ENCODE data around the gene METTL26. TPM values are rescaled to one million over a fixed set of nuclear protein-coding genes. Genes with fewer than 3 reads are reported as not detected.

The METTL26 gene
- polyA plus RNA-seq, 2 donors, result 73.2 to 94.3 TPM

DNA sequence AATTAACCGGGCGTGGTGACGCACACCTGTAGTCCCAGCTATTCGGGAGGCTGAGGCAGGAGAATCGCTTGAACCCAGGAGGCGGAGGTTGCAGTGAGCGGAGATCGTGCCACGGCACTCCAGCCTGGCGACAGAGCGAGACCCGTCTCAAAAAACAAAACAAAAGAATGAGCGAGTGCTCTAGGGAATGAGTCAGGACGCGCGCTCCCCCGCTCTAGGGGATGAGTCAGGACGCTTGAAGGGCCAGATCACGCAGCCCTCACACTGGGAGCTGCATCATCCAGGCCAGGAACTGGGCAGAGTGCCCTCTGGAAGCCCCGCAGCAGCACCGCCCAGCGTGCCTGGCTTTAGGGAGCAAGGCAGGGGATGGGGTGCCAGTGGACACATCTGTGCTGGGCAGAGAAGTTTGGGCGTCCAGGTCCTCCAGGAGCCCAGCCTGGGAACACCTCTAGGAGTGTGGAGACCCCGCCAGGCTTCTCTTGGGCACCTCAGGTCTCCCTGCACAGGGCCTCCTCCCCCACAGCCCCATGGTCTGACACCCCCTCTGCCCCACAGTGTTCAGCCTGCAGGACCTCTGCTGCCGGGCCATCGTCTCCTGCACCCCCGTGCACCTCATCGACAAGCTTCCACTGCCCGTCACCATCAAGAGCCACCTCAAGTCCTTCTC is 9.2 kb downstream of the METTL26 start:
- 70 to 81% methylated on average over 29 of the region's 29 CpGs for WGBS, 2 donors
- H3K27ac ChIP-seq (ENCODE audit: low read depth in 2 of 2, low read length in 1 of 2), result no peak overlapping the region
- no peak overlapping the region for H3K4me3 ChIP-seq (ENCODE audit: low read depth in 1 of 2, low read length in 2 of 2)
- H3K27me3 ChIP-seq (ENCODE audit: control insufficient read depth in 1 of 2, insufficient read depth in 2 of 2, low read length in 2 of 2), result no peaks in the 10 kb centered on the region
- peaks cover 10 to 11% of the 10 kb centered on the region in 2 donors for H3K4me1 ChIP-seq (ENCODE audit: control insufficient read depth in 2 of 2, insufficient read depth in 2 of 2, low read length in 1 of 2)
- no peaks in the 10 kb centered on the region for H3K9me3 ChIP-seq (ENCODE audit: control insufficient read depth in 2 of 2, insufficient read depth in 1 of 2, low read depth in 1 of 2, low read length in 1 of 2)
- peaks cover 0 to 35% of the 10 kb centered on the region in 2 donors for H3K36me3 ChIP-seq (ENCODE audit: control insufficient read depth in 2 of 2, insufficient read depth in 2 of 2, low read length in 1 of 2)

DNA sequence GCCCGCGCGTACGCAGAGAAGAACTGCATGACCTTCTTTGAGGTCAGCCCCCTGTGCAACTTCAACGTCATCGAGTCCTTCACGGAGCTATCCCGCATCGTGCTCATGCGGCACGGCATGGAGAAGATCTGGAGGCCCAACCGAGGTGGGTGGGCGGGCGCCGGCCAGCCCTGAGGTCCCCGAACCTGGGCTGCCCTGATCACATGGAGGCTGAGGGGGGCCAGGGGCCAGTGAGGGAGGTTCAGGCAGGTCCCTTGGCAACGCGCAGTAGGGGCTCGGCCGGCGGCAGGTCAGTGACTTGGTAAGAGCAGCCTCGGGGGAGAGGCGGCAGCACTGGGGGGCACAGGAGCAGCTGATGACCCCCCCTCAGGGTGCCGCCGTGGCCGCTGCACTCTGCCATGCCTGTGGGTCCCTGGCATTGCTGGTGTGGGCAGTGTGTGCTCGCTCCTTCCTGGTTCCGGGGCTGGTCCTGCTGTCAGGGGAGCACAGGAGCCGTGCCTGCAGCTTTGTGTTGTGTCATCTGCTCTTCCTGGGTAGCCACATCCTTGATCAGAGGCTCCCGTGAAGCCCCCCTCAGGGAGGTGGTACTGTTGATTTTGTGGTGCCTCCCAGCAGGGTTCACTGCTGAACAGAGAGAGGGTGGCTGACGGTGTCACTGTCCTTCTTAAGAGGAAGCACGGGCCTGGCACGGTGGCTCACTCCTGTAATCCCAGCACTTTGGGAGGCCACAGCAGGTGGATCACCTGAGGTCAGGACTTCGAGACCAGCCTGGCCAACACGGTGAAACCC is 9.9 kb downstream of the METTL26 start:
- Histone ChIP-seq H3K4me3 (ENCODE audit: low read depth in 1 of 2, low read length in 2 of 2) (no peak overlapping the region), H3K4me1 (ENCODE audit: control insufficient read depth in 2 of 2, insufficient read depth in 2 of 2, low read length in 1 of 2) (peaks cover 13 to 16% of the 10 kb centered on the region in 2 donors), H3K27ac (ENCODE audit: low read depth in 2 of 2, low read length in 1 of 2) (no peak overlapping the region), H3K27me3 (ENCODE audit: control insufficient read depth in 1 of 2, insufficient read depth in 2 of 2, low read length in 2 of 2) (no peaks in the 10 kb centered on the region), H3K36me3 (ENCODE audit: control insufficient read depth in 2 of 2, insufficient read depth in 2 of 2, low read length in 1 of 2) (peaks cover 0 to 35% of the 10 kb centered on the region in 2 donors), H3K9me3 (ENCODE audit: control insufficient read depth in 2 of 2, insufficient read depth in 1 of 2, low read depth in 1 of 2, low read length in 1 of 2) (no peaks in the 10 kb centered on the region)
- WGBS, 2 donors, result 94 to 95% methylated on average over 35 of the region's 35 CpGs

DNA sequence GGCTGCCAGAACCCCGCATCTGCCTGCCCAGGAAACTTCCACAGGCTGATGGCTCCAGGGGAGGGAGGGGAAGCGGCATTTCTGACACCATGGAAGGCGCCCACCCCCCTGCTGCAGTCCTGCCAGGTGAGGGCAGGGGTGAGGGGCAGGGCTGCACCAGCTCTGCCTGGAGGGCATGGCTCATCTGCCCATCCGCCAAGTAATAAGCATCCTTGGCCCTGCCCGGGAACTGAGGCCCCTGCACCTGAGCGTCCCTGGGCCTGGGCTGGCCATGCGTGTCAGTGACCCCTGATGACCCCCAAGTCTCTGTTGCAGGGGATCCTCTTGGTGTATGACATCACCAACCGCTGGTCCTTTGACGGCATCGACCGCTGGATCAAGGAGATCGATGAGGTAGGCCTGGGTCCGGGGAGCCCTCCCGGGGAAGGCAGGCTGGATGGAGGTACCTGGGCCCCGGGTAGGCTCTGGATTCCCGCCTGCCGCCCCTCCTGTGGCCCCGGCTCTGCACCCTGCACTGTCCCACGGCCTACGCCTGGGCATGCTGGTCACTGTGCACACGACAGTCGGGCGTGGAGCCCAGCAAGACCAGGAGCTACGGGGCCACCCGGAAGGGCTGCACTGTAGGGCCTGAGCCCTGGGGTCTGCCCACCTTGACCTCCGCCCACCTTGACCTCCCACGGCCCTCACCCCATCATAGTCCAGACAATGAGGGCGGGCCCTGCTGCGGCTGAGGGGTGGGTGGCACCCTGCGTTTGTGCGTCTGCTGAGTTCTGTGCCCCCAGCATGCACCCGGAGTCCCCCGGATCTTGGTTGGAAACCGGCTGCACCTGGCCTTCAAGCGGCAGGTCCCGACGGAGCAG is 10.8 kb downstream of the METTL26 start:
- no peak overlapping the region for H3K27ac ChIP-seq (ENCODE audit: low read depth in 2 of 2, low read length in 1 of 2)
- WGBS, 2 donors, result 92 to 93% methylated on average over 37 of the region's 37 CpGs

DNA sequence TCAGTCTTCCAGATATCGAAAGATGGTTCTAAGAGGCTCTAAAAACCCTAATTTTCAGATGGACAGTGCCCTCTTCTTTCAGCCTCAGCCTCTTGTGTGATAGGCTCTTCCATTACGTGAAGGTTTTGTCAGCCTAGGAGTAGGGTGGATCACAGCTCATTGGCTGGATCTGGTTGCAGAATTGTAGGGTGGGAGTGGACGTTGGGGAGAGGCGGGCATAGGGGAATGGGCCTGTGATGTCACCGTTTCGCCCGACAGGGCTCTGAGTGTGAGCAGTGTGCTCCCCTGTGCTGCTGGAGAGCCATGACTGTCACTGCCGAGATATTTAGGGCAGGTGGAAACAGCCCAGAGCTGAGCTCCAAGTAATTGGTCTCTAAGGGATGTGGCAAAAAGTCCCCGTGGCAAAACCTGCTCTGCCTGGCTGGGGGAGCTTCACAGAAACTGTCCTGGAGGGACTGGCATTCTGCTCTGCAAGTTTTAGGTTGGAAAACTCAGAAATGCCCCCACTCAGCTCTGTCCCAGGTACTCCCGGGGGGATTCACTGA is 11.5 kb downstream of the METTL26 start:
- Histone ChIP-seq H3K4me1 (ENCODE audit: control insufficient read depth in 2 of 2, insufficient read depth in 2 of 2, low read length in 1 of 2) (peaks cover 6 to 11% of the 10 kb centered on the region in 2 donors), H3K9me3 (ENCODE audit: control insufficient read depth in 2 of 2, insufficient read depth in 1 of 2, low read depth in 1 of 2, low read length in 1 of 2) (no peaks in the 10 kb centered on the region), H3K36me3 (ENCODE audit: control insufficient read depth in 2 of 2, insufficient read depth in 2 of 2, low read length in 1 of 2) (peaks cover 0 to 35% of the 10 kb centered on the region in 2 donors), H3K4me3 (ENCODE audit: low read depth in 1 of 2, low read length in 2 of 2) (no peak overlapping the region), H3K27ac (ENCODE audit: low read depth in 2 of 2, low read length in 1 of 2) (no peak overlapping the region), H3K27me3 (ENCODE audit: control insufficient read depth in 1 of 2, insufficient read depth in 2 of 2, low read length in 2 of 2) (no peaks in the 10 kb centered on the region)
- WGBS, 2 donors, result 79 to 82% methylated on average over 10 of the region's 10 CpGs

More for the DNA sequence above, 10.8 kb downstream of the METTL26 start:
- Histone ChIP-seq H3K9me3 (ENCODE audit: control insufficient read depth in 2 of 2, insufficient read depth in 1 of 2, low read depth in 1 of 2, low read length in 1 of 2) (no peaks in the 10 kb centered on the region), H3K4me3 (ENCODE audit: low read depth in 1 of 2, low read length in 2 of 2) (no peak overlapping the region), H3K36me3 (ENCODE audit: control insufficient read depth in 2 of 2, insufficient read depth in 2 of 2, low read length in 1 of 2) (peaks cover 0 to 35% of the 10 kb centered on the region in 2 donors), H3K27me3 (ENCODE audit: control insufficient read depth in 1 of 2, insufficient read depth in 2 of 2, low read length in 2 of 2) (no peaks in the 10 kb centered on the region), H3K4me1 (ENCODE audit: control insufficient read depth in 2 of 2, insufficient read depth in 2 of 2, low read length in 1 of 2) (peaks cover 9 to 11% of the 10 kb centered on the region in 2 donors)

DNA sequence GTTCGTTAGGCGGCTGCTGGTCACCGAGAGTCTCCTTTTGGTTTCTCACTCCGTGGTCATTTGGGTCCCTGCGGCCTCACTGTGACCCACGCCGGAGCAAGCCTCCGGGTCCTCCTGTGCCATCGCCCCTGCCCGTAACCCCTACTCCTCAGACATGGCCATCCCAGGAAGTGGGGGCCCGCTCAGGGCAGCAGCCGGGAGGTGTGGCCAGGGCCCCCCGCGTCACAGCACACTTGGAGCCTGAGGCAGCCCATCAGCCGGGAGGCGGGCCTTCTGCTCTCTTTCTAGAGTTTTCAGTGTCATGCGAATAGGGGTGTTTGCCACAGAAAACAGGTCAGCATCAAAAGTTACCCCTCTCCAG is 13.2 kb downstream of the METTL26 start:
- no peak overlapping the region for H3K4me3 ChIP-seq (ENCODE audit: low read depth in 1 of 2, low read length in 2 of 2)
- no peak overlapping the region for H3K27ac ChIP-seq (ENCODE audit: low read depth in 2 of 2, low read length in 1 of 2)
- no peaks in the 10 kb centered on the region for H3K27me3 ChIP-seq (ENCODE audit: control insufficient read depth in 1 of 2, insufficient read depth in 2 of 2, low read length in 2 of 2)
- WGBS, 2 donors, result 91 to 96% methylated on average over 17 of the region's 17 CpGs
- no peaks in the 10 kb centered on the region for H3K9me3 ChIP-seq (ENCODE audit: control insufficient read depth in 2 of 2, insufficient read depth in 1 of 2, low read depth in 1 of 2, low read length in 1 of 2)
- H3K4me1 ChIP-seq (ENCODE audit: control insufficient read depth in 2 of 2, insufficient read depth in 2 of 2, low read length in 1 of 2), result peaks cover 4 to 14% of the 10 kb centered on the region in 2 donors
- peaks cover under 1 to 24% of the 10 kb centered on the region in 2 donors for H3K36me3 ChIP-seq (ENCODE audit: control insufficient read depth in 2 of 2, insufficient read depth in 2 of 2, low read length in 1 of 2)

DNA sequence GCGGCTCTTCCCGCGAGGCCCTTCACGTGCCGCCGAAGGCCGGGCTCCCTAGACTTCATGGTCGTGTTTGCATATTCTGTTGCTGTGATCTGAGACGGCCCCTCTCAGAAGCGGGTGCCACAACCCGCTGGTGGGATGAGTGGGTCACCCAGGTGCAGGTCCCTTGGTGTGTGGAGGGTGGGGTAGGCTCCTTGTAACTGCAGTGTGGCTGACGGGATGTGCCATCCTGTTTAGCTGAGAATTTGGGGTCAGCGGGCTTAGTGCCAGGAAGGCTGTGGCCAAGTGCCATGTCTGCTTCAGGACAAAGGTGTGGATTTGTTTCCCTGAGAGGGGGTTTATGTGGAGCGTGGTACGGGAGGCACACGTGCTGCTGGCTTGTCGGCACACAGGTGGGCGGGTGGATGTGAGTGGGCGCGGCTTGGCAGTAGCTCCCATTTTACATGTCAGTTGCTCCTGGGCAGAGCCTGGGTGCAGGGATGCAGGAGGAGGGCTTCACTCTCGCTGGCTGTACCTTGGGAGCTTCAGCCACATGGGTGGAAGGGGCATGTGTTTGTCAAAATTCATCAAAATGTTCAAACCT is 14.5 kb downstream of the METTL26 start:
- H3K27ac ChIP-seq (ENCODE audit: low read depth in 2 of 2, low read length in 1 of 2), result no peak overlapping the region
- H3K4me1 ChIP-seq (ENCODE audit: control insufficient read depth in 2 of 2, insufficient read depth in 2 of 2, low read length in 1 of 2), result peaks cover 4 to 14% of the 10 kb centered on the region in 2 donors
- H3K36me3 ChIP-seq (ENCODE audit: control insufficient read depth in 2 of 2, insufficient read depth in 2 of 2, low read length in 1 of 2), result peaks cover 3 to 24% of the 10 kb centered on the region in 2 donors
- no peak overlapping the region for H3K4me3 ChIP-seq (ENCODE audit: low read depth in 1 of 2, low read length in 2 of 2)
- 60 to 65% methylated on average over 21 of the region's 21 CpGs for WGBS, 2 donors
- H3K9me3 ChIP-seq (ENCODE audit: control insufficient read depth in 2 of 2, insufficient read depth in 1 of 2, low read depth in 1 of 2, low read length in 1 of 2), result no peaks in the 10 kb centered on the region
- no peaks in the 10 kb centered on the region for H3K27me3 ChIP-seq (ENCODE audit: control insufficient read depth in 1 of 2, insufficient read depth in 2 of 2, low read length in 2 of 2)

DNA sequence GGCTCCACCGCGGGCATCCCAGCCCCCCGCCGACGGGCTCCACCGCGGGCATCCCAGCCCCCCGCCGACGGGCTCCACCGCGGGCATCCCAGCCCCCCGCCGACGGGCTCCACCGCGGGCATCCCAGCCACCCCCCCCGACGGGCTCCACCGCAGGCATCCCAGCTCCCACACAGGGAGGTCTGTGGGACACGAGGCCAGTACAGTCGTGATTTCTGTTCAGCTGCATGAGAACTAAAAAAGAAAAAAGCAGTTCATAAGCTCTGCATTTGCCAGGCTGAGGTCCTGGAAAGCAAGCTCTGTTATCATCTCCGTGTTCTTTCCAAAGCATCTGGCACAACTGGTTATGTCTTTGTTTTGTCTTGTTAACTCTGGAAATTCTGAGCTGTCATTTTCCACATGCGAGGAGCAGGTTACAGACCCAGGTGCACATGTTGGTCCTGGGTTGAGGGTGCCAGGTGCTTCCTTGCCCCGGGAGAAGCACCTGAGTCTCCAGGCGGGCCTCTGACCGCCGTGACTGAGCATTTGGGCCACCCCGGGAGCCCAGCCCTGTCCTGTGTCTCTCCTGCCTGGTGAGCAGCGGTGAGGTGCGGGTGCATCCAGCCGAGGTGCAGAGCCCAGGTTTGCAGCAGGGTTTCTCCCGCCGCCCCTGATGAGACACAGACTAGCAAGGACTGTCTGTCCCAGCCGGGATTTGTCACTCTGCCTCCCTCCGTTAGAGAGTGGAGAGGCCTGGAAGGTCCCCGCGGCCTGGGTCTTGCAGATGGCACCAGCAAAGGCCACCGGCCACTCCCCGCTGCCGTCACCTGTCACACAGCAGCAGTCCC is 15.2 kb downstream of the METTL26 start:
- H3K9me3 ChIP-seq (ENCODE audit: control insufficient read depth in 2 of 2, insufficient read depth in 1 of 2, low read depth in 1 of 2, low read length in 1 of 2), result no peaks in the 10 kb centered on the region
- peaks cover 3 to 19% of the 10 kb centered on the region in 2 donors for H3K36me3 ChIP-seq (ENCODE audit: control insufficient read depth in 2 of 2, insufficient read depth in 2 of 2, low read length in 1 of 2)
- no peaks in the 10 kb centered on the region for H3K27me3 ChIP-seq (ENCODE audit: control insufficient read depth in 1 of 2, insufficient read depth in 2 of 2, low read length in 2 of 2)
- H3K4me1 ChIP-seq (ENCODE audit: control insufficient read depth in 2 of 2, insufficient read depth in 2 of 2, low read length in 1 of 2), result peaks cover 4 to 14% of the 10 kb centered on the region in 2 donors
- no peak overlapping the region for H3K4me3 ChIP-seq (ENCODE audit: low read depth in 1 of 2, low read length in 2 of 2)
- H3K27ac ChIP-seq (ENCODE audit: low read depth in 2 of 2, low read length in 1 of 2), result no peak overlapping the region
- 57 to 66% methylated on average over 41 of the region's 41 CpGs for WGBS, 2 donors

DNA sequence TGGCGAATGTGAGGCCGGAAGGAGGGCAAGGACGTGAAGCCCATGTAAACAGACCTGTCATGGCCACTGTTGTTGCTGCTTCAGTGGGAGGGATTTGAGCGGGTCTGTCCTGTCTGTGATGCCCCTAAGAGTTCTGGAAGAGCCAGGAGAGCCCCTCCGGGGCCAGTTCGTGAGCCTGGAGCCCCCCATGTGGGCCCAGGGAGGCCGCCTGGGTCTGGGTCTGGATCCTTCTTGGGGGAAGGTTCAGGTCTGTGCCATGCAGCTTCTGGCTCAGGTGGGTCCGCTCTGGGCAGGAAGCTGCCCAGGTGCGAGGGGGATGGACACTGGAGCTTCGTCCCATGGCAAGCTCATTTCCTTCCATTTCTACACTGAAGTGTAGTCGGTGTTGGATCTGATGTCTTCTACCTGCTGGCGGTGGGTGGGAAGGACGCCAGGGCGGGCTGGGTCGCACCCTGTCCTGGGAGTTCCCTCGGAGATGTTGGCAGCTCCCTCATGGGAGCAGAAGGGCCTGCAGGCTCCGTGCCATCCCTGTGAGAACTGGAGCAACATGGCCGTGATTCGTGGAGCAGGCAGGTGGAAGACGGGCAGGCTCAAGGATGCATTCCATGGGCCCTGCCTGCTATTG is 16.5 kb downstream of the METTL26 start:
- 80 to 81% methylated on average over 20 of the region's 20 CpGs for WGBS, 2 donors

More for the DNA sequence above, 16.5 kb downstream of the METTL26 start:
- no peak overlapping the region for H3K27ac ChIP-seq (ENCODE audit: low read depth in 2 of 2, low read length in 1 of 2)
- peaks cover 3 to 16% of the 10 kb centered on the region in 2 donors for H3K36me3 ChIP-seq (ENCODE audit: control insufficient read depth in 2 of 2, insufficient read depth in 2 of 2, low read length in 1 of 2)
- H3K27me3 ChIP-seq (ENCODE audit: control insufficient read depth in 1 of 2, insufficient read depth in 2 of 2, low read length in 2 of 2), result no peaks in the 10 kb centered on the region
- H3K4me3 ChIP-seq (ENCODE audit: low read depth in 1 of 2, low read length in 2 of 2), result no peak overlapping the region
- H3K9me3 ChIP-seq (ENCODE audit: control insufficient read depth in 2 of 2, insufficient read depth in 1 of 2, low read depth in 1 of 2, low read length in 1 of 2), result no peaks in the 10 kb centered on the region
- H3K4me1 ChIP-seq (ENCODE audit: control insufficient read depth in 2 of 2, insufficient read depth in 2 of 2, low read length in 1 of 2), result peaks cover 4 to 14% of the 10 kb centered on the region in 2 donors
